Activated B cell treated with CpG ODN at 0.5 μM for 24 hours (primary cell): ENCODE data around the gene PVALB. TPM values are rescaled to one million over a fixed set of nuclear protein-coding genes. Genes with fewer than 3 reads are reported as not detected.

ENCODE experiments used
- ATAC-seq: fragments of 200-7000 bp; cut with Tn5 transposase; one replicate; pipeline ENCODE4 v1.10.0; 2021; ENCODE audit warnings: low read depth, mild to moderate bottlenecking, moderate library complexity
- CTCF ChIA-PET: fragments of 350-600 bp; sonication (Branson Sonifier 250); formaldehyde crosslinking; loops from one replicate; lab custom pipeline; 2021; ENCODE audit warnings: antibody characterized with exemption; lab: Charles Lee
- POLR2A ChIA-PET: fragments of 350-600 bp; sonication (Branson Sonifier 250); formaldehyde crosslinking; loops from one replicate; lab custom pipeline; 2021; ENCODE audit warnings: antibody characterized with exemption; lab: Charles Lee
- DNase-seq: peaks from one replicate; pipeline ENCODE4 v3.0.0; 2022
- H3K27ac Mint-ChIP-seq: one replicate; pipeline ENCODE4 v1.8.0; 2020; ENCODE audit warnings: mixed read lengths
- H3K27me3 Mint-ChIP-seq: one replicate; pipeline ENCODE4 v1.8.0; 2021; ENCODE audit warnings: mixed read lengths
- H3K36me3 Mint-ChIP-seq: one replicate; pipeline ENCODE4 v1.8.0; 2021; ENCODE audit warnings: low read depth, mixed read lengths
- H3K4me1 Mint-ChIP-seq: one replicate; pipeline ENCODE4 v1.8.0; 2021; ENCODE audit warnings: mixed read lengths
- H3K4me3 Mint-ChIP-seq: one replicate; pipeline ENCODE4 v1.8.0; 2020; ENCODE audit warnings: mild to moderate bottlenecking, mixed read lengths
- H3K9me3 Mint-ChIP-seq: one replicate; pipeline ENCODE4 v1.8.0; 2020; ENCODE audit warnings: mixed read lengths
- CTCF ChIP-seq: fragments of 200-600 bp; IDR thresholded peaks from one replicate; pipeline ENCODE4 v1.8.0; 2022; ENCODE audit warnings: antibody characterized with exemption, mild to moderate bottlenecking
- intact Hi-C: fragments of 100-400 bp; cut with micrococcal nuclease; formaldehyde crosslinking; loops from one replicate; pipeline ENCODE4 v1.15.1; 2024
- total RNA-seq: library from RNA; stranded (reverse); gene quantifications from 2 replicates; pipeline ENCODE4 v1.2.3, GENCODE V29; 2022

PVALB gene
- total RNA-seq, 1 donor from 2014 or later, result not detected

DNA sequence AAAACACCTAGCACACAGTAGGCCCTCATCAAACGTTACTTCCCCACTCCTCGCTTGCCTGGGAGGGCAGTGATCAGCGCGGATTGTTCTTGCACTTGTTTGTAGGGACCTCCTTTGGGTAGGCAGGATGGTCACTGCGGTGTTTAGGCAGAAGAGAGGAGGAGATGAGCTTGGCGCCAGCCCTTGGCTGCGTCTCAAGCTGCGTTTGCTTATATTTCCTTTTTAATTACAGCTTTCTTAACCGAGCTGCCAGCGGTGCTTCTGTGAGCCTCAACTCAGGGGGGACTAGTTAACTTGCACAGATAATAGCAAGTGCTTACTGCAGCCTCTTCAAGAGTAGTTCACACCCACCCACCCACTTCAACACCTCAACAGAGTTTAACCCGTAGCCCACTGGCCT lies 56.0 kb downstream of the PVALB start:
- no peak for TF ChIP-seq CTCF
- POLR2A ChIA-PET, result no interaction called here
- DNase-seq, result no peak

GRCh38 chr22:36759481-36760159 lies 57.2 kb downstream of the PVALB start:
- H3K36me3 Mint-ChIP-seq, result peaks cover 17% of the 10 kb centered on the region
- ATAC-seq, result no peak
- intact Hi-C loops, result no loop called here
- ChIA-PET CTCF (interaction anchor here (0.7 kb wide), 1 partner anchor 22 kb away, joined by 3 read pairs; no protein-coding TSS in a partner anchor), POLR2A (interaction anchor here (0.5 kb wide), 1 partner anchor 848 kb away, joined by 3 read pairs; no protein-coding TSS in a partner anchor)
- DNase-seq, result no peak
- no peak for TF ChIP-seq CTCF
- H3K9me3 Mint-ChIP-seq, result no peaks in the 10 kb centered on the region
- H3K27me3 Mint-ChIP-seq, result peaks cover 7% of the 10 kb centered on the region
- no peak overlapping the region for H3K27ac Mint-ChIP-seq
- H3K4me3 Mint-ChIP-seq, result no peak overlapping the region
- H3K4me1 Mint-ChIP-seq, result no peaks in the 10 kb centered on the region

More for the DNA sequence above, 56.0 kb downstream of the PVALB start:
- H3K4me3 Mint-ChIP-seq, result no peak overlapping the region
- no peaks in the 10 kb centered on the region for H3K4me1 Mint-ChIP-seq
- peaks cover 23% of the 10 kb centered on the region for H3K36me3 Mint-ChIP-seq
- no peak for ATAC-seq
- intact Hi-C loops, result no loop called here
- H3K27ac Mint-ChIP-seq, result no peak overlapping the region
- H3K27me3 Mint-ChIP-seq, result peaks cover 1% of the 10 kb centered on the region
- no peaks in the 10 kb centered on the region for H3K9me3 Mint-ChIP-seq
- CTCF ChIA-PET, result no interaction called here

GRCh38 chr22:36758792-36759271 lies 58.0 kb downstream of the PVALB start:
- ATAC-seq (no peak), DNase-seq (no peak)
- Mint-ChIP-seq H3K9me3 (no peaks in the 10 kb centered on the region), H3K4me1 (no peaks in the 10 kb centered on the region), H3K27me3 (peaks cover 9% of the 10 kb centered on the region), H3K36me3 (peaks cover 13% of the 10 kb centered on the region), H3K4me3 (no peak overlapping the region), H3K27ac (no peak overlapping the region)
- CTCF ChIA-PET, result interaction anchor here (3.0 to 3.7 kb wide), 3 partner anchors 16 to 284 kb away, joined by 9 to 25 read pairs (median 22); partner anchors contain the start of gene IFT27
- TF ChIP-seq CTCF, result no peak
- POLR2A ChIA-PET, result no interaction called here
- intact Hi-C loops, result no loop called here

- POLR2A ChIA-PET, result no interaction called here
- Mint-ChIP-seq H3K36me3 (peaks cover 4% of the 10 kb centered on the region), H3K27ac (no peak overlapping the region), H3K27me3 (peaks cover 16% of the 10 kb centered on the region), H3K9me3 (no peaks in the 10 kb centered on the region), H3K4me3 (no peak overlapping the region), H3K4me1 (no peaks in the 10 kb centered on the region)
- ATAC-seq (peak; percentile 81), DNase-seq (peak; percentile 66)
- intact Hi-C loops, result loop anchor here (1.0 kb wide), 4 partner anchors 19 to 441 kb away; partner anchors contain the start of gene IFT27
- TF ChIP-seq CTCF, result peak; percentile 41
- CTCF ChIA-PET, result interaction anchor here (0.8 to 3.7 kb wide), 13 partner anchors 9 to 503 kb away, joined by 3 to 25 read pairs (median 4); partner anchors contain the start of gene IFT27
Observed at GRCh38 chr22:36757668-36758211, 59.1 kb downstream of the PVALB start.
